CD8-positive, alpha-beta memory T cell (primary cell): Measurements from ENCODE around the gene IL10. TPM values are rescaled to one million over a fixed set of nuclear protein-coding genes. Genes with fewer than 3 reads are reported as not detected.

Experiments
- CTCF ChIA-PET: fragments of 350-600 bp; sonication (Branson Sonifier 250); formaldehyde crosslinking; loops from one replicate; lab custom pipeline; 2021; ENCODE audit warnings: antibody characterized with exemption; lab: Charles Lee
- POLR2A ChIA-PET: fragments of 350-600 bp; sonication (Branson Sonifier 250); formaldehyde crosslinking; loops from one replicate; lab custom pipeline; 2021; ENCODE audit warnings: antibody characterized with exemption; lab: Charles Lee
- DNase-seq, 5 donors: peaks; one replicate each; pipeline versions ENCODE4 v3.0.0 to v3.0.0-alpha.2; 2020 to 2022; ENCODE audit warnings: mixed read lengths in 1 of 5
- H3K27ac ChIP-seq: one replicate; pipeline ENCODE4 v1.7.0; 2013; ENCODE audit warnings: low read depth, mild to moderate bottlenecking, low read length, moderate library complexity
- H3K27me3 ChIP-seq: 2 replicates; pipeline ENCODE4 v1.7.0; 2013; ENCODE audit warnings: low read length, mild to moderate bottlenecking; ENCODE audit not compliant: insufficient read depth, poor library complexity, severe bottlenecking
- H3K36me3 ChIP-seq: 2 replicates; pipeline ENCODE4 v1.7.0; 2013; ENCODE audit warnings: mild to moderate bottlenecking, low read length, moderate library complexity; ENCODE audit not compliant: insufficient read depth
- H3K4me1 ChIP-seq: 2 replicates; pipeline ENCODE4 v1.7.0; 2013; ENCODE audit warnings: mild to moderate bottlenecking, low read length, moderate library complexity; ENCODE audit not compliant: insufficient read depth
- H3K4me3 ChIP-seq: 2 replicates; pipeline ENCODE4 v1.7.0; 2013; ENCODE audit warnings: mild to moderate bottlenecking, low read length
- H3K9me3 ChIP-seq: 2 replicates; pipeline ENCODE4 v1.7.0; 2013; ENCODE audit warnings: mild to moderate bottlenecking, low read length
- H3K27ac Mint-ChIP-seq, 8 donors: one replicate each; pipeline ENCODE4 v1.8.0; 2020 to 2021; ENCODE audit warnings: mixed read lengths in 8 of 8, mild to moderate bottlenecking in 6 of 8, inconsistent platforms in 3 of 8, moderate library complexity in 3 of 8
- H3K27me3 Mint-ChIP-seq, 2 donors: one replicate each; pipeline ENCODE4 v1.8.0; 2020 to 2021; ENCODE audit warnings: mixed read lengths in 2 of 2, mild to moderate bottlenecking in 1 of 2, moderate library complexity in 1 of 2
- H3K36me3 Mint-ChIP-seq, 3 donors: one replicate each; pipeline ENCODE4 v1.8.0; 2020 to 2021; ENCODE audit warnings: mixed read lengths in 3 of 3, inconsistent platforms in 1 of 3, mild to moderate bottlenecking in 1 of 3
- H3K4me1 Mint-ChIP-seq, 3 donors: one replicate each; pipeline ENCODE4 v1.8.0; 2020 to 2021; ENCODE audit warnings: mixed read lengths in 3 of 3, inconsistent platforms in 1 of 3, mild to moderate bottlenecking in 1 of 3
- H3K4me3 Mint-ChIP-seq, 7 donors: one replicate each; pipeline ENCODE4 v1.8.0; 2020 to 2021; ENCODE audit warnings: mixed read lengths in 7 of 7, mild to moderate bottlenecking in 6 of 7, moderate library complexity in 4 of 7, inconsistent platforms in 2 of 7
- H3K9me3 Mint-ChIP-seq, 5 donors: one replicate each; pipeline ENCODE4 v1.8.0; 2020 to 2022; ENCODE audit warnings: mixed read lengths in 5 of 5, mild to moderate bottlenecking in 3 of 5, moderate library complexity in 2 of 5, inconsistent platforms in 1 of 5
- polyA plus RNA-seq: library from polyadenylated mRNA; unstranded; fragments of 300-500 nt; fragmentation: Illumina TruSeq; gene quantifications from one replicate; pipeline ENCODE4 v1.2.3, GENCODE V29; 2021
- total RNA-seq, 2 experiments: library from RNA; stranded (reverse); gene quantifications; one replicate each; pipeline ENCODE4 v1.2.3, GENCODE V29; 2021

IL10 gene
- total RNA-seq: 1 to 10 TPM; 7.6 TPM
- polyA plus RNA-seq: 0.33 TPM

- H3K27ac Mint-ChIP-seq: peak within 1 kb of the TSS; percentile 44 to 90 (median 68)
Measured at GRCh38 chr1:206772243-206772937, at the start of gene IL10. Gene IL10 (minus strand): TSS chr1:206772494. CDS start chr1:206772435, 59 bp downstream.

GRCh38 chr1:206821493-206821892, 49.2 kb upstream of the IL10 start:
- Histone ChIP-seq H3K27ac (no peak overlapping the region), H3K36me3 (no peaks in the 10 kb centered on the region), H3K27me3 (no peaks in the 10 kb centered on the region), H3K4me1 (peaks cover 17% of the 10 kb centered on the region), H3K9me3 (no peaks in the 10 kb centered on the region), H3K4me3 (no peak overlapping the region)
- no peak for DNase-seq
- CTCF ChIA-PET: no interaction called here
- H3K36me3 Mint-ChIP-seq: no peaks in the 10 kb centered on the region
- H3K27me3 Mint-ChIP-seq: no peaks in the 10 kb centered on the region
- POLR2A ChIA-PET: no interaction called here
- H3K9me3 Mint-ChIP-seq: no peaks in the 10 kb centered on the region
- H3K4me3 Mint-ChIP-seq: no peak overlapping the region
- peaks cover 17 to 21% (median 19%) of the 10 kb centered on the region in 3 donors for H3K4me1 Mint-ChIP-seq
- no peak overlapping the region for H3K27ac Mint-ChIP-seq

More at GRCh38 chr1:206772243-206772937, at the start of gene IL10:
- H3K4me1 Mint-ChIP-seq: peaks cover 61 to 74% (median 70%) of the 10 kb centered on the region in 3 donors
- Histone ChIP-seq H3K9me3 (no peaks in the 10 kb centered on the region), H3K4me3 (no peak within 1 kb of the TSS), H3K4me1 (peaks cover 56% of the 10 kb centered on the region), H3K27me3 (no peaks in the 10 kb centered on the region), H3K36me3 (no peaks in the 10 kb centered on the region), H3K27ac (no peak within 1 kb of the TSS)
- CTCF ChIA-PET: interaction anchor here (0.6 to 3.9 kb wide), 6 partner anchors 11 to 140 kb away, joined by 3 to 24 read pairs (median 5); no protein-coding TSS in a partner anchor
- H3K4me3 Mint-ChIP-seq: peak within 1 kb of the TSS in 5 of 7 donors; percentile 21 to 56 (median 39)
- no peak for DNase-seq
- no peaks in the 10 kb centered on the region for H3K9me3 Mint-ChIP-seq
- H3K27me3 Mint-ChIP-seq: no peaks in the 10 kb centered on the region
- H3K36me3 Mint-ChIP-seq: no peaks in the 10 kb centered on the region
- POLR2A ChIA-PET: interaction anchor here (0.5 kb wide), 1 partner anchor 148 kb away, joined by 4 read pairs; no protein-coding TSS in a partner anchor

GRCh38 chr1:206816390-206817287, 44.3 kb upstream of the IL10 start:
- Histone ChIP-seq H3K9me3 (no peaks in the 10 kb centered on the region), H3K4me1 (peaks cover 12% of the 10 kb centered on the region), H3K27ac (peak overlapping the region; percentile 22), H3K36me3 (no peaks in the 10 kb centered on the region), H3K4me3 (no peak overlapping the region), H3K27me3 (no peaks in the 10 kb centered on the region)
- Mint-ChIP-seq H3K4me1 (peaks cover 19 to 28% (median 24%) of the 10 kb centered on the region in 3 donors), H3K27ac (peak overlapping the region; percentile 76 to 96 (median 86)), H3K27me3 (no peaks in the 10 kb centered on the region), H3K4me3 (peak overlapping the region in 6 of 7 donors; percentile 42 to 60 (median 54)), H3K36me3 (peaks cover 0 to 15% (median 0%) of the 10 kb centered on the region in 3 donors), H3K9me3 (peaks cover 0 to 3% (median 2%) of the 10 kb centered on the region in 5 donors)
- peak in 2 of 5 donors; percentile 30 to 49 for DNase-seq
- ChIA-PET CTCF (interaction anchor here (0.9 to 2.7 kb wide), 12 partner anchors 7 to 165 kb away, joined by 3 to 13 read pairs (median 3); no protein-coding TSS in a partner anchor), POLR2A (interaction anchor here (0.7 to 1.0 kb wide), 2 partner anchors 13 to 75 kb away, joined by 3 to 4 read pairs; no protein-coding TSS in a partner anchor)

- ChIA-PET CTCF (interaction anchor here (1.1 kb wide), 1 partner anchor 80 kb away, joined by 5 read pairs; no protein-coding TSS in a partner anchor), POLR2A (interaction anchor here (0.5 to 1.8 kb wide), 2 partner anchors 11 to 156 kb away, joined by 3 to 5 read pairs; no protein-coding TSS in a partner anchor)
- H3K27ac ChIP-seq: no peak overlapping the region
- peaks cover 19 to 28% (median 24%) of the 10 kb centered on the region in 3 donors for H3K4me1 Mint-ChIP-seq
- H3K36me3 Mint-ChIP-seq: peaks cover 0 to 15% (median 0%) of the 10 kb centered on the region in 3 donors
- no peak overlapping the region for H3K4me3 Mint-ChIP-seq
- H3K36me3 ChIP-seq: no peaks in the 10 kb centered on the region
- peaks cover 12% of the 10 kb centered on the region for H3K4me1 ChIP-seq
- H3K9me3 Mint-ChIP-seq: peaks cover 0 to 3% (median 2%) of the 10 kb centered on the region in 5 donors
- H3K27me3 ChIP-seq: no peaks in the 10 kb centered on the region
- DNase-seq: no peak
- no peaks in the 10 kb centered on the region for H3K27me3 Mint-ChIP-seq
- no peaks in the 10 kb centered on the region for H3K9me3 ChIP-seq
- H3K27ac Mint-ChIP-seq: peak overlapping the region in 2 of 8 donors; percentile 12 to 54
- no peak overlapping the region for H3K4me3 ChIP-seq
Measured at GRCh38 chr1:206814716-206815341, 42.5 kb upstream of the IL10 start.

DNA sequence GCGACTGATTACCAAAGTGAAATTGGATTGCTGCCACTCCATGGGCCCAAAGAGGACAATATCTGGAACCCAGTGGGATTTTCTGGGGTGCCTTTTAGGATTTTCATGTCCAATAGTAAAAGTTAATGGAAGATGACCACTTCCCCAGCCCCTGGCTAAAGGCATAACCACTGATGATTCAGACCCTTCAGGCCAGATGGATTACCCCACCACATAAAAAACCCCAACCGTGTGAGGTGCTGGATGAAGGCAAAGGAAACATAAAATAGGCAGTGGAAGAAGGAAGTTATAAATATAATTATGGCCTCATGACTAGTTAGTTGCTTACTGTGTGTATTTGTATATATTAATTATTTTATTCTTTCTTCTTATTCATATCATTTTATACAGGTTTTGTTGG, 40.2 kb upstream of the IL10 start:
- Histone ChIP-seq H3K9me3 (no peaks in the 10 kb centered on the region), H3K27me3 (no peaks in the 10 kb centered on the region), H3K4me3 (no peak overlapping the region), H3K27ac (no peak overlapping the region), H3K36me3 (no peaks in the 10 kb centered on the region), H3K4me1 (peaks cover 24% of the 10 kb centered on the region)
- Mint-ChIP-seq H3K27me3 (peaks cover 0 to 1% of the 10 kb centered on the region in 2 donors), H3K9me3 (peaks cover 0 to 3% (median 2%) of the 10 kb centered on the region in 5 donors), H3K36me3 (peaks cover 0 to 15% (median 0%) of the 10 kb centered on the region in 3 donors), H3K4me3 (no peak overlapping the region), H3K27ac (no peak overlapping the region), H3K4me1 (peaks cover 27 to 41% (median 34%) of the 10 kb centered on the region in 3 donors)
- ChIA-PET POLR2A (no interaction called here), CTCF (interaction anchor here (11.8 kb wide), 1 partner anchor 78 kb away, joined by 232 read pairs; no protein-coding TSS in a partner anchor)
- DNase-seq: no peak

DNA sequence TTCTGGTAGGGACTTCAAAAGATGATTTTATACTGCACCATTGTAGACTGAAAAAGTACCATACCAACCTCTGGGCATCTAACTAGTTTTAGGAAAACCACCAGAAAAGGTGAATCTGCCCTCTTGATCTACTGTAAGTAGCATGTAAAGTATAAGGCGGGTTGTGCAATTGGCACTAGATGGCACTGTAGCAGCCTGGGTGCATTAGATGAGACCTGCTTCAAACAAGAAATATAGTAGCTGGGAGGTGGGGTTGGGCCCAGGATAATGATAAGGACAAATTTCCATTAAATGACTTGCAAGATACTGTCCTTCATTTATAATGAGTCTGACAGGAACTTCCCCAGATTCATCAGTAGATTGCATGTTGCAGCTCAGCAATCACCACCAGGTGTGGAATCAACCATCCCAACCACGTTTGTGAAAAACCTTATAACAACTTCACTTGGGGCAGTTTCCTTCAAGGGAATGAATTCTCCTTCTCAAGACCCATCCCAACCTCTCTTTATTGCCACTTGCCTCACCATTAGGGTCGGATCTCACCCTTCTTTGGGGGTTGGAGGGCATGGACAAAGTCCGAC, 37.3 kb upstream of the IL10 start:
- Mint-ChIP-seq H3K9me3 (peaks cover 0 to 3% (median 2%) of the 10 kb centered on the region in 5 donors), H3K27me3 (peaks cover 0 to 1% of the 10 kb centered on the region in 2 donors), H3K27ac (peak overlapping the region in 6 of 8 donors; percentile 1 to 83 (median 78)), H3K4me3 (no peak overlapping the region), H3K4me1 (peaks cover 24 to 37% (median 36%) of the 10 kb centered on the region in 3 donors), H3K36me3 (peaks cover 0 to 15% (median 0%) of the 10 kb centered on the region in 3 donors)
- Histone ChIP-seq H3K36me3 (no peaks in the 10 kb centered on the region), H3K27me3 (no peaks in the 10 kb centered on the region), H3K27ac (no peak overlapping the region), H3K4me1 (peaks cover 29% of the 10 kb centered on the region), H3K9me3 (no peaks in the 10 kb centered on the region), H3K4me3 (no peak overlapping the region)
- POLR2A ChIA-PET: interaction anchor here (1.2 kb wide), 1 partner anchor 93 kb away, joined by 3 read pairs; no protein-coding TSS in a partner anchor
- DNase-seq: peak in 2 of 5 donors; percentile 36 to 54
- CTCF ChIA-PET: interaction anchor here (0.7 to 11.8 kb wide), 27 partner anchors 8 to 173 kb away, joined by 3 to 232 read pairs (median 4); partner anchors contain the start of genes IL10 and IL19
